ENCODE measurements around the gene COBLL1.
A peak's percentile ranks its signal among the peaks of the same experiment; 100 is the strongest.

The COBLL1 gene

GRCh38 chr2:164766216-164766953 is 75.2 kb downstream of the COBLL1 start:
- no peak for TF ChIP-seq EZH2phosphoT487 (IDR thresholded peaks at IDR 0.05; ENCODE audit: low read depth)
- TF ChIP-seq CTCF (IDR thresholded peaks at IDR 0.05; ENCODE audit: low read depth, low read length): no peak
- no peak overlapping the region for H3K9ac ChIP-seq (ENCODE audit: low read length)
- no peak overlapping the region for H2AFZ ChIP-seq (ENCODE audit: low read depth, low read length)
- peaks cover 4% of the 10 kb centered on the region; the same call in 1 of the 2 replicates for H3K79me2 ChIP-seq (ENCODE audit: low read length)
- H3K27me3 ChIP-seq (ENCODE audit: low read depth, low read length): no peaks in the 10 kb centered on the region
- peaks cover 37% of the 10 kb centered on the region for H3K4me1 ChIP-seq (ENCODE audit: low read length)
- H3K36me3 ChIP-seq (replicated peaks; ENCODE audit: low read depth, low read length): no peaks in the 10 kb centered on the region
- H4K20me1 ChIP-seq (ENCODE audit: insufficient read depth, low read length): no peaks in the 10 kb centered on the region
- no peaks in the 10 kb centered on the region for H3K9me3 ChIP-seq (ENCODE audit: insufficient read depth, low read length)
- no peak overlapping the region for H3K27ac ChIP-seq (ENCODE audit: low read length)
- no peak overlapping the region for H3K4me3 ChIP-seq (ENCODE audit: low read length)
- H3K4me2 ChIP-seq (ENCODE audit: low read length): no peak overlapping the region

GRCh38 chr2:164764996-164765395 is 76.6 kb downstream of the COBLL1 start:
- Histone ChIP-seq H4K20me1 (ENCODE audit: insufficient read depth, low read length) (no peaks in the 10 kb centered on the region), H3K27ac (ENCODE audit: low read length) (no peak overlapping the region), H2AFZ (ENCODE audit: low read depth, low read length) (no peak overlapping the region), H3K36me3 (replicated peaks; ENCODE audit: low read depth, low read length) (no peaks in the 10 kb centered on the region), H3K4me1 (ENCODE audit: low read length) (peaks cover 44% of the 10 kb centered on the region), H3K79me2 (ENCODE audit: low read length) (peaks cover 16% of the 10 kb centered on the region), H3K4me2 (ENCODE audit: low read length) (no peak overlapping the region), H3K4me3 (ENCODE audit: low read length) (no peak overlapping the region), H3K27me3 (ENCODE audit: low read depth, low read length) (no peaks in the 10 kb centered on the region), H3K9ac (ENCODE audit: low read length) (no peak overlapping the region), H3K9me3 (ENCODE audit: insufficient read depth, low read length) (no peaks in the 10 kb centered on the region)
- TF ChIP-seq EZH2phosphoT487 (IDR thresholded peaks at IDR 0.05; ENCODE audit: low read depth) (no peak), CTCF (IDR thresholded peaks at IDR 0.05; ENCODE audit: low read depth, low read length) (no peak)

- no peak overlapping the region for H2AFZ ChIP-seq (ENCODE audit: low read depth, low read length)
- no peak overlapping the region for H3K9ac ChIP-seq (ENCODE audit: low read length)
- peaks cover 49% of the 10 kb centered on the region for H3K4me1 ChIP-seq (ENCODE audit: low read length)
- H3K36me3 ChIP-seq (replicated peaks; ENCODE audit: low read depth, low read length): no peaks in the 10 kb centered on the region
- no peaks in the 10 kb centered on the region for H4K20me1 ChIP-seq (ENCODE audit: insufficient read depth, low read length)
- peaks cover 21% of the 10 kb centered on the region for H3K79me2 ChIP-seq (ENCODE audit: low read length)
- H3K27ac ChIP-seq (ENCODE audit: low read length): no peak overlapping the region
- no peak overlapping the region for H3K4me2 ChIP-seq (ENCODE audit: low read length)
- no peak overlapping the region for H3K4me3 ChIP-seq (ENCODE audit: low read length)
- TF ChIP-seq CTCF (IDR thresholded peaks at IDR 0.05; ENCODE audit: low read depth, low read length) (no peak), EZH2phosphoT487 (IDR thresholded peaks at IDR 0.05; ENCODE audit: low read depth) (no peak)
- no peaks in the 10 kb centered on the region for H3K27me3 ChIP-seq (ENCODE audit: low read depth, low read length)
- H3K9me3 ChIP-seq (ENCODE audit: insufficient read depth, low read length): no peaks in the 10 kb centered on the region
These were observed 77.1 kb downstream of the COBLL1 start for GRCh38 chr2:164764474-164764873.

GRCh38 chr2:164763431-164763830 is 78.2 kb downstream of the COBLL1 start:
- Histone ChIP-seq H4K20me1 (ENCODE audit: insufficient read depth, low read length) (no peaks in the 10 kb centered on the region), H3K4me1 (ENCODE audit: low read length) (peaks cover 55% of the 10 kb centered on the region), H3K4me3 (ENCODE audit: low read length) (peak overlapping the region; percentile 73), H3K27ac (ENCODE audit: low read length) (peak overlapping the region; percentile 96), H3K9me3 (ENCODE audit: insufficient read depth, low read length) (no peaks in the 10 kb centered on the region), H3K4me2 (ENCODE audit: low read length) (peak overlapping the region; percentile 95), H3K9ac (ENCODE audit: low read length) (peak overlapping the region; percentile 84), H3K36me3 (replicated peaks; ENCODE audit: low read depth, low read length) (no peaks in the 10 kb centered on the region), H2AFZ (ENCODE audit: low read depth, low read length) (no peak overlapping the region; the same call in 1 of the 2 replicates), H3K27me3 (ENCODE audit: low read depth, low read length) (no peaks in the 10 kb centered on the region), H3K79me2 (ENCODE audit: low read length) (peaks cover 32% of the 10 kb centered on the region)
- TF ChIP-seq EZH2phosphoT487 (IDR thresholded peaks at IDR 0.05; ENCODE audit: low read depth) (no peak), CTCF (IDR thresholded peaks at IDR 0.05; ENCODE audit: low read depth, low read length) (no peak)
